ENCODE data around the gene GSE1.

GSE1 gene

GRCh38 chr16:85621698-85622428, 8.7 kb downstream of the GSE1 start:
- no peak for DNase-seq

GRCh38 chr16:85622683-85623082, 9.6 kb downstream of the GSE1 start:
- no peak for DNase-seq

- DNase-seq: no peak
Observed at GRCh38 chr16:85623250-85623649, 10.1 kb downstream of the GSE1 start.

GRCh38 chr16:85623997-85624601, 11.0 kb downstream of the GSE1 start:
- DNase-seq: no peak

GRCh38 chr16:85624646-85625045, 11.5 kb downstream of the GSE1 start:
- DNase-seq: no peak

- no peak for DNase-seq
Observed at GRCh38 chr16:85625053-85625452, 11.9 kb downstream of the GSE1 start.

GRCh38 chr16:85625485-85626117, 12.5 kb downstream of the GSE1 start:
- no peak for DNase-seq

GRCh38 chr16:85626191-85626981, 13.3 kb downstream of the GSE1 start:
- no peak for DNase-seq

- DNase-seq: no peak
Observed at GRCh38 chr16:85627089-85627488, 14.0 kb downstream of the GSE1 start.

GRCh38 chr16:85627526-85628264, 14.6 kb downstream of the GSE1 start:
- DNase-seq: no peak

GRCh38 chr16:85628265-85628556, 15.1 kb downstream of the GSE1 start:
- no peak for DNase-seq

- no peak for DNase-seq
Observed at GRCh38 chr16:85628645-85629044, 15.5 kb downstream of the GSE1 start.

GRCh38 chr16:85629326-85629725, 16.2 kb downstream of the GSE1 start:
- DNase-seq: no peak

GRCh38 chr16:85629853-85630252, 16.7 kb downstream of the GSE1 start:
- DNase-seq: no peak

GRCh38 chr16:85631230-85631629, 18.1 kb downstream of the GSE1 start:
- DNase-seq: no peak

GRCh38 chr16:85631802-85632393, 18.8 kb downstream of the GSE1 start:
- no peak for DNase-seq

- DNase-seq: no peak
Observed at GRCh38 chr16:85632709-85633437, 19.8 kb downstream of the GSE1 start.

GRCh38 chr16:85633438-85633743, 20.3 kb downstream of the GSE1 start:
- no peak for DNase-seq

- no peak for DNase-seq
Observed at GRCh38 chr16:85633888-85634287, 20.8 kb downstream of the GSE1 start.

- no peak for DNase-seq
Observed at GRCh38 chr16:85634747-85635544, 21.8 kb downstream of the GSE1 start.

- no peak for DNase-seq
Observed at GRCh38 chr16:85635545-85636140, 22.5 kb downstream of the GSE1 start.
